Left renal cortex interstitium (tissue), 4 donors: ENCODE results near the gene GNG7. TPM values are rescaled to one million over a fixed set of nuclear protein-coding genes. Genes with fewer than 3 reads are reported as not detected.

Experiments
- polyA plus RNA-seq, 4 donors: library from polyadenylated mRNA; unstranded; fragments of 120-200 nt; gene quantifications; one replicate each; pipeline ENCODE4 v1.2.1, GENCODE V29; 2013; ENCODE audit not compliant: insufficient read length in 4 of 4

The GNG7 gene
- polyA plus RNA-seq, 4 donors, result 5.2 to 7.7 (median 7.0) TPM

Other genes with a start within 250 kb of the GNG7 start
- 10 to 100 TPM; 51.4 to 93.0 (median 76.8) TPM for gene LMNB2, start 245.7 kb downstream of the GNG7 start, polyA plus RNA-seq
- gene GADD45B, start 226.6 kb downstream of the GNG7 start, polyA plus RNA-seq, result 10 to 100 TPM in 3 of 4 donors, 1 to 10 TPM in 1; 9.9 to 17.6 (median 11.3) TPM
- 1 to 10 TPM; 2.5 to 5.0 (median 3.4) TPM for gene DIRAS1, start 18.7 kb upstream of the GNG7 start, polyA plus RNA-seq
- 10 to 100 TPM; 25.4 to 39.0 (median 29.7) TPM for gene SLC39A3, start 37.3 kb upstream of the GNG7 start, polyA plus RNA-seq
- gene SGTA, start 80.6 kb upstream of the GNG7 start, polyA plus RNA-seq, result 10 to 100 TPM; 45.4 to 74.1 (median 64.4) TPM
- 10 to 100 TPM; 39.5 to 66.8 (median 53.9) TPM for gene THOP1, start 82.8 kb upstream of the GNG7 start, polyA plus RNA-seq
- gene ZNF554, start 117.2 kb upstream of the GNG7 start, polyA plus RNA-seq, result 10 to 100 TPM in 2 of 4 donors, 1 to 10 TPM in 2; 8.1 to 11.1 (median 9.4) TPM
- 10 to 100 TPM; 11.0 to 14.3 (median 12.0) TPM for gene ZNF555, start 138.8 kb upstream of the GNG7 start, polyA plus RNA-seq
- 1 to 10 TPM in 1 of 4 donors, under 1 TPM in 3; 0.43 to 1.1 (median 0.74) TPM for gene ZNF556, start 164.6 kb upstream of the GNG7 start, polyA plus RNA-seq
- gene ZNF57, start 198.2 kb upstream of the GNG7 start, polyA plus RNA-seq, result 1 to 10 TPM; 5.9 to 9.4 (median 7.1) TPM
- gene ZNF77, start 242.3 kb upstream of the GNG7 start, polyA plus RNA-seq, result 1 to 10 TPM; 7.2 to 8.5 (median 7.8) TPM